H9 (cell line): ENCODE measurements around the gene PDZRN4. TPM values are rescaled to one million over a fixed set of nuclear protein-coding genes. Genes with fewer than 3 reads are reported as not detected.

Experiments
- DNase-seq: peaks from one replicate; pipeline ENCODE4 v3.0.0-alpha.2; 2017
- H2AFZ ChIP-seq: one replicate; pipeline ENCODE4 v1.6.1; 2013; ENCODE audit warnings: mild to moderate bottlenecking, low read length, control low read depth, moderate library complexity
- H2AK5ac ChIP-seq: 2 replicates; pipeline ENCODE4 v1.6.1; 2013; ENCODE audit warnings: low read length, control low read depth, mixed read lengths; ENCODE audit not compliant: insufficient read length
- H2BK120ac ChIP-seq: one replicate; pipeline ENCODE4 v1.6.1; 2013; ENCODE audit warnings: low read depth, mild to moderate bottlenecking, low read length, control low read depth, inconsistent platforms; ENCODE audit not compliant: poor library complexity, severe bottlenecking
- H2BK12ac ChIP-seq: 2 replicates; pipeline ENCODE4 v1.6.1; 2013; ENCODE audit warnings: low read length, control low read depth, mixed read lengths, low read depth; ENCODE audit not compliant: insufficient read length
- H2BK15ac ChIP-seq: 2 replicates; pipeline ENCODE4 v1.6.1; 2013; ENCODE audit warnings: low read depth, low read length, control low read depth
- H2BK20ac ChIP-seq: one replicate; pipeline ENCODE4 v1.6.1; 2013; ENCODE audit warnings: low read depth, mild to moderate bottlenecking, low read length, control low read depth, inconsistent platforms; ENCODE audit not compliant: poor library complexity, severe bottlenecking
- H2BK5ac ChIP-seq: 2 replicates; pipeline ENCODE4 v1.6.1; 2013; ENCODE audit warnings: low read length, control low read depth, mixed read lengths; ENCODE audit not compliant: insufficient read length
- H3K14ac ChIP-seq: 2 replicates; pipeline ENCODE4 v1.6.1; 2013; ENCODE audit warnings: low read length, control low read depth; ENCODE audit not compliant: insufficient read depth
- H3K18ac ChIP-seq: 2 replicates; pipeline ENCODE4 v1.6.1; 2013; ENCODE audit warnings: low read depth, mild to moderate bottlenecking, mixed read lengths, low read length, control low read depth; ENCODE audit not compliant: insufficient read length
- H3K23ac ChIP-seq: 2 replicates; pipeline ENCODE4 v1.6.1; 2013; ENCODE audit warnings: low read length, control low read depth, mixed read lengths, low read depth; ENCODE audit not compliant: insufficient read length
- H3K23me2 ChIP-seq: 2 replicates; pipeline ENCODE4 v1.6.1; 2013; ENCODE audit warnings: low read depth, mild to moderate bottlenecking, mixed read lengths, low read length, control low read depth; ENCODE audit not compliant: insufficient read length, poor library complexity, severe bottlenecking
- H3K27ac ChIP-seq: 2 replicates; pipeline ENCODE4 v1.5.1; 2013; ENCODE audit warnings: low read length, control low read depth, mixed read lengths, low read depth; ENCODE audit not compliant: insufficient read length
- H3K27me3 ChIP-seq: 2 replicates; pipeline ENCODE4 v1.6.1; 2013; ENCODE audit warnings: low read length, control low read depth, inconsistent platforms; ENCODE audit not compliant: insufficient read depth
- H3K4ac ChIP-seq: 2 replicates; pipeline ENCODE4 v1.6.1; 2013; ENCODE audit warnings: low read depth, mild to moderate bottlenecking, control low read depth, inconsistent platforms, low read length, moderate library complexity
- H3K4me1 ChIP-seq: 2 replicates; pipeline ENCODE4 v1.6.1; 2013; ENCODE audit warnings: low read length, control low read depth, inconsistent platforms; ENCODE audit not compliant: insufficient read depth
- H3K4me2 ChIP-seq: 2 replicates; pipeline ENCODE4 v1.6.1; 2013; ENCODE audit warnings: low read length, control low read depth, mixed read lengths; ENCODE audit not compliant: insufficient read length, insufficient read depth
- H3K56ac ChIP-seq: 2 replicates; pipeline ENCODE4 v1.6.1; 2013; ENCODE audit warnings: low read depth, mild to moderate bottlenecking, mixed read lengths, low read length, control low read depth; ENCODE audit not compliant: insufficient read length
- H3K79me1 ChIP-seq: 2 replicates; pipeline ENCODE4 v1.6.1; 2013; ENCODE audit warnings: low read depth, mild to moderate bottlenecking, moderate library complexity, low read length, control low read depth, inconsistent platforms; ENCODE audit not compliant: insufficient read depth, poor library complexity, severe bottlenecking
- H3K79me2 ChIP-seq: 2 replicates; pipeline ENCODE4 v1.6.1; 2013; ENCODE audit warnings: low read length, control low read depth, inconsistent platforms; ENCODE audit not compliant: insufficient read depth
- H3K9ac ChIP-seq: 2 replicates; pipeline ENCODE4 v1.6.1; 2013; ENCODE audit warnings: low read length, control low read depth, mixed read lengths; ENCODE audit not compliant: insufficient read length; ENCODE audit errors: extremely low read depth
- H3K9me3 ChIP-seq: one replicate; pipeline ENCODE4 v1.6.1; 2013; ENCODE audit warnings: low read depth, low read length, inconsistent platforms; ENCODE audit not compliant: control insufficient read depth
- H3T11ph ChIP-seq: one replicate; pipeline ENCODE4 v1.6.1; 2013; ENCODE audit warnings: mild to moderate bottlenecking, low read length, control low read depth, inconsistent platforms
- H4K20me1 ChIP-seq: one replicate; pipeline ENCODE4 v1.6.1; 2013; ENCODE audit not compliant: control insufficient read depth, insufficient read length, insufficient read depth
- H4K5ac ChIP-seq: 2 replicates; pipeline ENCODE4 v1.6.1; 2013; ENCODE audit warnings: low read depth, mild to moderate bottlenecking, mixed read lengths, low read length, control low read depth; ENCODE audit not compliant: insufficient read length
- H4K8ac ChIP-seq: replicated peaks from 2 replicates; pipeline ENCODE4 v1.6.1; 2013; ENCODE audit warnings: low read length, control low read depth, mixed read lengths, low read depth; ENCODE audit not compliant: insufficient read length
- H4K91ac ChIP-seq: 2 replicates; pipeline ENCODE4 v1.6.1; 2013; ENCODE audit warnings: low read depth, mild to moderate bottlenecking, moderate library complexity, mixed read lengths, low read length, control low read depth; ENCODE audit not compliant: insufficient read length
- H3K27ac Mint-ChIP-seq, 3 experiments: 2 replicates in 2 of 3; 3 replicates in 1 of 3; pipeline ENCODE4 v1.8.0; 2020 to 2021; ENCODE audit warnings: mixed read lengths in 3 of 3, mild to moderate bottlenecking in 1 of 3, moderate library complexity in 1 of 3
- H3K27me3 Mint-ChIP-seq: 2 replicates; pipeline ENCODE4 v1.8.0; 2021; ENCODE audit warnings: low read depth, mild to moderate bottlenecking, moderate library complexity, mixed read lengths
- H3K36me3 Mint-ChIP-seq, 3 experiments: 2 replicates in 2 of 3; 3 replicates in 1 of 3; pipeline ENCODE4 v1.8.0; 2020 to 2021; ENCODE audit warnings: low read depth in 3 of 3, mixed read lengths in 3 of 3; ENCODE audit not compliant: insufficient read depth in 1 of 3
- H3K4me1 Mint-ChIP-seq, 2 experiments: 2 replicates each; pipeline ENCODE4 v1.8.0; 2020; ENCODE audit warnings: mixed read lengths in 2 of 2
- H3K4me3 Mint-ChIP-seq, 2 experiments: 2 replicates in 1 of 2; 3 replicates in 1 of 2; pipeline ENCODE4 v1.8.0; 2020 to 2021; ENCODE audit warnings: mild to moderate bottlenecking in 2 of 2, mixed read lengths in 2 of 2, moderate library complexity in 1 of 2
- H3K9me3 Mint-ChIP-seq, 2 experiments: 2 replicates in 1 of 2; 3 replicates in 1 of 2; pipeline ENCODE4 v1.8.0; 2020; ENCODE audit warnings: mild to moderate bottlenecking in 2 of 2, mixed read lengths in 2 of 2, moderate library complexity in 1 of 2
- WGBS: extraction: QIAGEN DNeasy Blood & Tissue Kit; methylation state at CpG from one replicate; pipeline ENCODE4 v1.1.7; 2013; ENCODE audit warnings: missing lambda C conversion rate, low lambda C conversion rate, mixed read lengths; ENCODE audit not compliant: insufficient read length; ENCODE audit errors: extremely low coverage; 5-methylcytosine and 5-hydroxymethylcytosine counted together
- total RNA-seq: library from RNA; stranded (reverse); gene quantifications from 2 replicates; pipeline ENCODE4 v1.2.1, GENCODE V29; 2021
- TF ChIP-seq, protein P1 (sequence below): fragments of 200-600 bp; sonication (generic); conservative IDR thresholded peaks from 3 replicates; pipeline ENCODE4 v1.8.0; 2021; ENCODE audit warnings: antibody characterized with exemption, mild to moderate bottlenecking

PDZRN4 gene
- total RNA-seq, 1 experiment from 2014 or later, result not detected

DNA sequence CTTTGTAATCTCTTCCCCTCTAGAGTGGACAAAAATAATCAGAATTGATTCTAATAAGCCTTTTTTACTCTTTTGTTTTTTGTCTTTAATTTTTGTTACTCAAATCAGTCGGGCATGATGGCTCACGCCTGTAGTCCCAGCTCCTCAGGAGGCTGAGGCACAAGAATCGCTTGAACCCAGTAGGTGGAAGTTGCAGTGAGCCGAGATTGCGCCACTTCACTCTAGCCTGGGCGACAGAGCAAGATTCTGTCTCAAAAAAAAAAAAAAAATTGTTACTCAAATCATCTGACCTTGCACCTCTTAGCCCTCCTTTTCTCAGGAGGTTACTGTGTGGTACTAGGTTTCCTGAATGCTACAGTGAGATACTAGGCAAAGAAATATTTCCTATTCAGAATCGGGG lies 280.6 kb downstream of the PDZRN4 start:
- Histone ChIP-seq H3K27me3 (no peaks in the 10 kb centered on the region), H4K20me1 (no peaks in the 10 kb centered on the region), H3K9me3 (no peaks in the 10 kb centered on the region), H3K4me2 (no peak overlapping the region), H3K18ac (no peak overlapping the region), H2AFZ (no peak overlapping the region), H2AK5ac (no peak overlapping the region), H3K56ac (no peak overlapping the region), H3T11ph (no peak overlapping the region), H3K4ac (no peak overlapping the region), H3K27ac (no peak overlapping the region), H3K23ac (no peak overlapping the region), H2BK5ac (no peak overlapping the region), H3K79me2 (no peaks in the 10 kb centered on the region), H2BK120ac (no peak overlapping the region), H2BK12ac (no peak overlapping the region), H3K23me2 (no peaks in the 10 kb centered on the region), H4K8ac (no peak overlapping the region), H3K79me1 (no peaks in the 10 kb centered on the region), H2BK20ac (no peak overlapping the region), H4K91ac (no peak overlapping the region), H4K5ac (no peak overlapping the region), H3K14ac (no peak overlapping the region), H3K9ac (no peak overlapping the region), H2BK15ac (no peak overlapping the region), H3K4me1 (peaks cover 6% of the 10 kb centered on the region; the same call in 1 of the 2 replicates)
- Mint-ChIP-seq H3K27ac (no peak overlapping the region), H3K4me3 (no peak overlapping the region), H3K9me3 (no peaks in the 10 kb centered on the region), H3K27me3 (no peaks in the 10 kb centered on the region), H3K4me1 (peaks cover 36 to 44% of the 10 kb centered on the region in 2 experiments), H3K36me3 (no peaks in the 10 kb centered on the region)
- TF ChIP-seq, protein P1, sequence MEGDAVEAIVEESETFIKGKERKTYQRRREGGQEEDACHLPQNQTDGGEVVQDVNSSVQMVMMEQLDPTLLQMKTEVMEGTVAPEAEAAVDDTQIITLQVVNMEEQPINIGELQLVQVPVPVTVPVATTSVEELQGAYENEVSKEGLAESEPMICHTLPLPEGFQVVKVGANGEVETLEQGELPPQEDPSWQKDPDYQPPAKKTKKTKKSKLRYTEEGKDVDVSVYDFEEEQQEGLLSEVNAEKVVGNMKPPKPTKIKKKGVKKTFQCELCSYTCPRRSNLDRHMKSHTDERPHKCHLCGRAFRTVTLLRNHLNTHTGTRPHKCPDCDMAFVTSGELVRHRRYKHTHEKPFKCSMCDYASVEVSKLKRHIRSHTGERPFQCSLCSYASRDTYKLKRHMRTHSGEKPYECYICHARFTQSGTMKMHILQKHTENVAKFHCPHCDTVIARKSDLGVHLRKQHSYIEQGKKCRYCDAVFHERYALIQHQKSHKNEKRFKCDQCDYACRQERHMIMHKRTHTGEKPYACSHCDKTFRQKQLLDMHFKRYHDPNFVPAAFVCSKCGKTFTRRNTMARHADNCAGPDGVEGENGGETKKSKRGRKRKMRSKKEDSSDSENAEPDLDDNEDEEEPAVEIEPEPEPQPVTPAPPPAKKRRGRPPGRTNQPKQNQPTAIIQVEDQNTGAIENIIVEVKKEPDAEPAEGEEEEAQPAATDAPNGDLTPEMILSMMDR, result no peak
- no peak for DNase-seq
- WGBS, result no CpG with 5 or more reads among the region's 7 CpGs
